Stimulated activated CD8-positive, alpha-beta memory T cell treated with anti-CD3 and anti-CD28 coated beads, Interleukin-12 subunit alpha, Interleukin-12 subunit beta, amount 100 ng/mL, for 24 hours (primary cell): ENCODE measurements around the gene SPATA19.
"Not testable (repeated sequence)": the region's sequence is repeated elsewhere in the genome, so short reads cannot be mapped to it uniquely, and the experiment has no call there.

Experiments
- DNase-seq: peaks from one replicate; pipeline ENCODE4 v3.0.0-alpha.2; 2020; ENCODE audit errors: extremely low read depth

SPATA19 gene

GRCh38 chr11:133845413-133845812, at the start of gene SPATA19:
SPATA19 (minus strand) TSS chr11:133845513; CDS start chr11:133845446, 67 bp downstream.
- no peak for DNase-seq

GRCh38 chr11:133895061-133895479, 49.8 kb upstream of the SPATA19 start:
- DNase-seq, result no peak

GRCh38 chr11:133893381-133893780, 48.1 kb upstream of the SPATA19 start:
- DNase-seq, result no peak

- DNase-seq, result no peak
These were observed 47.5 kb upstream of the SPATA19 start for GRCh38 chr11:133892584-133893380.

GRCh38 chr11:133892126-133892525, 46.8 kb upstream of the SPATA19 start:
- DNase-seq, result no peak

GRCh38 chr11:133889893-133890292, 44.6 kb upstream of the SPATA19 start:
- DNase-seq, result no peak

GRCh38 chr11:133889188-133889587, 43.9 kb upstream of the SPATA19 start:
- no peak for DNase-seq

GRCh38 chr11:133887692-133888332, 42.5 kb upstream of the SPATA19 start:
- no peak for DNase-seq

- no peak for DNase-seq
These were observed 40.7 kb upstream of the SPATA19 start for GRCh38 chr11:133886029-133886428.

- DNase-seq, result no peak
These were observed 26.8 kb upstream of the SPATA19 start for GRCh38 chr11:133872160-133872559.

GRCh38 chr11:133867456-133867855, 22.1 kb upstream of the SPATA19 start:
- DNase-seq, result no peak

- DNase-seq, result no peak
These were observed 20.2 kb upstream of the SPATA19 start for GRCh38 chr11:133865466-133865865.

GRCh38 chr11:133864756-133865155, 19.4 kb upstream of the SPATA19 start:
- no peak for DNase-seq

- DNase-seq, result no peak
These were observed 14.8 kb upstream of the SPATA19 start for GRCh38 chr11:133860151-133860550.

- not testable (repeated sequence) for DNase-seq
These were observed 9.1 kb upstream of the SPATA19 start for GRCh38 chr11:133854330-133854960.

- DNase-seq, result no peak
These were observed 1.1 kb downstream of the SPATA19 start for GRCh38 chr11:133844217-133844616.

GRCh38 chr11:133843454-133843987, 1.8 kb downstream of the SPATA19 start:
- no peak for DNase-seq

GRCh38 chr11:133842730-133843129, 2.6 kb downstream of the SPATA19 start:
- DNase-seq, result no peak

GRCh38 chr11:133842053-133842452, 3.3 kb downstream of the SPATA19 start:
- DNase-seq, result no peak

- no peak for DNase-seq
These were observed 3.9 kb downstream of the SPATA19 start for GRCh38 chr11:133841279-133842043.

- DNase-seq, result no peak
These were observed 4.8 kb downstream of the SPATA19 start for GRCh38 chr11:133840479-133840941.
